Cardiac muscle cell (in vitro differentiated cells and primary cell): ENCODE results near the gene ANXA8L1. TPM values are rescaled to one million over a fixed set of nuclear protein-coding genes. Genes with fewer than 3 reads are reported as not detected.

Source experiments
- polyA plus RNA-seq: library from polyadenylated mRNA; unstranded; fragments of >200 nt; fragmentation: Nextera tagmentation; extraction: Ambion mirVana; gene quantifications from 2 replicates; pipeline ENCODE4 v1.2.1, GENCODE V29; 2016
- total RNA-seq: library from RNA; depleted of rRNA; stranded (reverse); fragments of >200 nt; gene quantifications from 2 replicates; pipeline ENCODE4 v1.2.3, GENCODE V29; 2016

Gene ANXA8L1
- total and polyA plus RNA-seq, 2 experiments from 2014 or later = 0.39 to 0.63 TPM

Other genes with a start within 250 kb of the ANXA8L1 start
- not detected in 2 replicates for gene ANTXRL, start 88.8 kb upstream of the ANXA8L1 start, total RNA-seq
- gene ANTXRL, start 88.8 kb upstream of the ANXA8L1 start, polyA plus RNA-seq = not detected in 2 replicates
- gene NPY4R, start 90.2 kb downstream of the ANXA8L1 start, total RNA-seq = 0.39 and 1.2 TPM in 2 replicates
- 0.22 and 0.52 TPM in 2 replicates for gene NPY4R, start 90.2 kb downstream of the ANXA8L1 start, polyA plus RNA-seq
- 2.3 and 9.1 TPM in 2 replicates for gene GPRIN2, start 180.9 kb downstream of the ANXA8L1 start, total RNA-seq
- 3.3 and 3.7 TPM in 2 replicates for gene GPRIN2, start 180.9 kb downstream of the ANXA8L1 start, polyA plus RNA-seq
- 0.27 and 1.1 TPM in 2 replicates for gene SYT15, start 203.4 kb downstream of the ANXA8L1 start, total RNA-seq
- 0.71 and 0.76 TPM in 2 replicates for gene SYT15, start 203.4 kb downstream of the ANXA8L1 start, polyA plus RNA-seq